GM21723 (cell line): ENCODE measurements around the gene PNMA8C.
"Not testable (repeated sequence)": the region's sequence is repeated elsewhere in the genome, so short reads cannot be mapped to it uniquely, and the experiment has no call there.

ENCODE experiments used
- ATAC-seq: cut with Tn5 transposase; IDR thresholded peaks from one replicate; pipeline ENCODE4 v1.9.1; 2021; ENCODE audit warnings: mild to moderate bottlenecking, moderate library complexity; ENCODE audit not compliant: unreplicated experiment

The PNMA8C gene

GRCh38 chr19:46411925-46412649, 16.6 kb downstream of the PNMA8C start:
- no peak for ATAC-seq

DNA sequence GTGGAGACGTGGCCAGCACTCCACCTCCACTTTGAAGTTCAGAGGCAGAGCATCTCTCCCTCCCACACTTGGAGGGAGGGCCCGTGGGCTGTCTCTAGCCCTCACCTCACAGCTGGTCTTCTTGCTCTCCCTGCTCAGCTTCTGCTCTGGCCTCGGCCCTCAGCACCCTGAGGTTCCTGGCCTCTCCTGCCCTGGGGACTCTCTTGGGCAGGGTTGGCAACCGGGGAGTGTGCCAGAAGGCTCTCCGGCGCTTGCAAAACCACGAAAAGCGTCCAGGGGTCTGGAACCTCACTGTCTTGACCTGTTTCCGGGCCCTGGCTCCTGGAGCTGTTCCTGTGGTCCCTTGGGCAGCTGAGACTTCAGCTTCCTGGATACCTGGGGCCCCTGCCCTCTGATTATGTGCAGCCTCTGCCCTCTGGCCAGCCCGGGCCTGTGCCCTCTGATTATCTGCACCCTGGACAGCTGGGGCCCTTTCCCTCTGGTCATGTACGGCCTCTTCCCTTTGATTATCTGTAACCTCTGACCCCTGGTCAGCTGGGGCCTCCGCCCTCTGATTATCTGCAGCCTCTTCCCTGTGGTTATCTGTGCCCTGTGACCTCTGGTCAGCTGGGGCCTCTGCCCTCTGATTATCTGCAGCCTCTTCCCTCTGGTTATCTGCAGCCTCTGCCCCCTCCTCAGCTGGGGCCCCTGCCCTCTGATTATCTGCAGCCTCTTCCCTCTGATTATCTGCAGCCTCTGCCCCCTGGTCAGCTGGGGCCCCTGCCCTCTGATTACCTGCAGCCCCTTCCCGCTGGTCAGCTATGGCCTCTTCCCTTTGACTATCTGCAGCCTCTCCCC, 17.4 kb downstream of the PNMA8C start:
- ATAC-seq = no peak

DNA sequence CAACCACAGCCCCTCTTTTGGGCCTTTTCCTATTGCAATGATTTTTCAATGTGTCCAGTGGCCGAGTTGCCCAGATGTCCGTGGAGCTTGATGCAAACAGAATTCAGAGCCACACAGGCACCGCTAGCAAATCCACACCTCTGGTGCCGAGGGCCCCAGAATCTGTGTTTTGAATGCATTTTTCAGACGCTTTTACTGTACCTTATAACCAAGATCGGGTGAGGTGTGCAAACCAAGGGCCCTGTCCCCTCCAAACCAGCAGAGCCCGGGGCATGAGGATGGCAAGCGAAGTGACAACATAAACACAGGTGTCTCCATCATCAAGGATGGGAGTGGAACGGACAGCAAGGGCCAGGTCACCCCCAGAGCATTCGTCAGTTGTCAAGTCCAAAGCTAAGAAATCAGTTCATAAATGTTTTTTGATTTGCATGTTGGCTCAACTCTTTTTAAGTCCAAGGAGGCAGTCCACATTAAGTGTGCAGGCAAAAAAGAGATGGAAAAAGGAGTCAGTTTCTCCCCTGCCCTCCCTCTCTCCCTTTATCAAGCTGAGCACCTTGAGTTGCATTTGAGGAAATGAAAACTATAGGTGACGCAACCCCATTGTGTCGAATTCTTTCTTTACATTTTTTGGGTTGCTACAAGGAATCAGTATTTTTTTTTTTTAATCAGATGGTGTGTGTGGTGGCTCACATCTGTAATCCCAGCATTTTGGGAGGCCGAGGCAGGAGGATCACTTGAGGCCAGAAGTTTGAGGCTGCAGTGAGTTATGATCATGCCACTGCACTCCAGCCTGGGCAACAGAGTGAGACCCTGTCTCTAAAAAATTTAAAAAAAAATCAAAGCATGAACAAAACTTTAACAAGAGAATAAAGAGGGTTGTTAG, 18.3 kb downstream of the PNMA8C start:
- ATAC-seq = no peak

DNA sequence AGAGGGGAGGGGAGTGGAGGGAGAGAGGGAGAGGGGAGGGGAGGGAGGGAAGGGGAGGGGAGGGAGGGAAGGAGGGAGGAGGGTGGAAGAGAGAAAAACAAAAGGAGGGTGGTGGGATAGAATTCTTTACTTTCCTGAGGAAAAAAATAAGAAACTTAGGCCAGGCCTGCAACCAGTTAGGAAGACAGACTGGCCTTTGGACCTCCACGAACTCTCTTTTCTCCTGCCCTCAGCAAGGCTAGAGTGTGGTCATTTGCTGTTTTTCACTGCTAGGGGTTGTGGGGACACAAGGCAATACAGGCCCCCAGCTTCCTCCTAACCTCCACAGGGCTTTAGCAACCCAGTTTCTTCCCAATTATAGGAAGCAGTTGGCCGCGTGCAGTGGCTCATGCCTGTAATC, 19.5 kb downstream of the PNMA8C start:
- ATAC-seq = no peak

DNA sequence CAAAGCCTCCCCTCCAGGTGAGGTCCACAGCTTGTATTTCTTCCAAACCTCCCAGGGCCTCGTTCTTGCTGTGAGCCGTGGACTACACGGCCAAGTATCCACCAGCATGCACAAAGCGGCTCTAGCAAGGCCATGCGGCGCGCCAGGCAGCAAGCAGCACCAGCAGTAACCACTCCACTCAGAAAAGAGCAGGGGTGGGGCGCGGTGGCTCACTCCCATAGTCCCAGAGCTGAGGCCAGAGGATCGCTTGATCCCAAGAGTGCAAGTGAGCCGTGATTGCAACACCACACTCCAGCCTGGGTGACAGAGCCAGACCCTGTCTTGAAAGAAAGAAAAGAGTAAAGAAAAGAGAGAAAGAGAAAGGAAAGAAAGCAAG, 20.1 kb downstream of the PNMA8C start:
- ATAC-seq = no peak

DNA sequence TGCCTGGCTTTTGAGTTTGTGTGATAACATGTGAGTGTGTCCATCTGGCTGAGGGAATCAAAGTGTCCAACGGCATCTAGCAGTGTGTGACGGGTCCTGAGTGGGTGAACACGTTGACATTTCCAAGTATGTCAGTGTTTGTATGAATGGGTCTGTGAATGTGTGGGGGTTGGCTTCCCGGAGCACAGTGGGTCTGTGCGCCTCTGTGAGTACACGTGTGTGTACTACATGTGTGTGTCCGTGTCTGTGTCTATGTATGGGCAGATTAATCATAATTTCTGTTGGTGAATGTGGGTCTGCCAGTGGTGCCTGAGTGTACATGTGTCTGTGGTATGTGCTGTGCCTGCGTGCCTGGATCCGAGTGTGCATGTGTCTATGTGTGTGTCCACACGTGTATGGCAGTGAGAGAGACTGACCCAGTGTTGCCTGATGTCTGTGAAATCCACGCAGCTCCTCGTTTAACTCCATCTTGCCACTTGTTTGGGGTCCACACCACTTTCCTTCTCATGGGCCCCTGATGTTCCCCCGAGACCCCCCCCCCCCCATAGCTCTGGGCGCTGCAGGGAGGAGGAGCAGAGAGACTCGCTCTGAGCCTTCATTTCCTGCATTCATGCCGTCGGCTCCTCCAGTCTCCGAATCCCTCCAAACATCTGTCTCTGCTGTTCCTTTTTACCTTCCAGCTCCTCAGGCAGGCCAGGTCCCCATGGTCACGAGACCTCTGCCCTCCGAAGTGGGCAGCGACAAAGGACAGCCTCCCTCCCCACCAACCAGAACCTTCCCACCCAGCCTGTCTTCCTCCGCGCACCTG, 20.7 kb downstream of the PNMA8C start:
- no peak for ATAC-seq

GRCh38 chr19:46406976-46407375, 21.8 kb downstream of the PNMA8C start:
- ATAC-seq = no peak

- no peak for ATAC-seq
These were observed 23.8 kb downstream of the PNMA8C start for GRCh38 chr19:46404753-46405468.

DNA sequence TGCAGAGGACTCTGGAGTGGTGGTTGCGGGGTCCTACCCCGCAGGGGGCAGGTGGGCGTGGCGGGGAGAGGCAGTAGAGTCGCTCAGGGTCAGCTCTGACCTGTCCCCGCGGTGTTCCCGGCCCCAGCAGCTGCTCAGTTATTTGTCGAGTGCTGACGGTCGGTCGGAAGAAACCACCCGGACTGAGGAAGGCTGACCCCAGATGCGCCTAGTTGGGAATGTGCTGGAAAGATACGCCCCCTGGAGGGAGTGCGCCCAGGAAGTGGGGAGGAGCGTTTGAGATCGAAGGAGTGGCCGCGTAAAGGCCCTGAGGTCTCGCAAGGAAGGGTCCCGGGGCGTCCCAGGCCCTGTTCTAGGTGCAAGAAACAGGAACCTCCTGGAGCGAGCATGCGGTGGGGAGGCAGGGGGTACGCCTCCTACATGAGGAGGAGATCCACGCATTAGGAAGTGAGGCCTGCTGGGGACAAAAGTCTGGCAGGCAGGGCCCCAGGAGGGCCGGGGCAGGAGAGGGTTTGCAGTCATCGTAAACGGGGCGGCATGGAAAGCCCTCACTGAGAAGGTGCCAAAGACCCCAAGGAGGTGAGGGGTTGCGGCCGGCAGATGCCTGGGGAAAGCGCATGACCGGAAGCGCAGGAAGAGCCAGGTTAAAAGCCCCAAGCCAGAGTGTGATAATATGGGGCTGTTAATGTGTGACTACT, 24.5 kb downstream of the PNMA8C start:
- ATAC-seq = no peak

DNA sequence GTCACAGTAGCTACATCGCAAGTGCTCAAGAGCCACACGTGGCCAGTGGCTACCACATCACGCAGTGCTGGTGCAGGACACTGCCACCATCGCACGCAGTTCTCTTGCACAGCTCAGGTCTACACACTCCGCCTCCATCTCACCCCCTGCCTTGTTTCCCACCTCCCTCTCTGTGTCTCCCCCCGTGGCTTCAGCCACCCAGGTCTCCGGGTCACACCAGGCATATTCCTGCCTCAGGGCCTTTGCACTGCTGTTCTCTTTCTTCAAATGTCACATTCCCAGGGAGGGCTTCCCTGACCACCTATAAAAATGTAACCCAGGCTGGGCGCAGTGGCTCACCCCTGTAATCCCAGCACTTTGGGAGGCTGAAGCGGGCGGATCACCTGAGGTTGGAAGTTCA, 26.0 kb downstream of the PNMA8C start:
- no peak for ATAC-seq

GRCh38 chr19:46397801-46398479, 30.8 kb downstream of the PNMA8C start:
- not testable (repeated sequence) for ATAC-seq

DNA sequence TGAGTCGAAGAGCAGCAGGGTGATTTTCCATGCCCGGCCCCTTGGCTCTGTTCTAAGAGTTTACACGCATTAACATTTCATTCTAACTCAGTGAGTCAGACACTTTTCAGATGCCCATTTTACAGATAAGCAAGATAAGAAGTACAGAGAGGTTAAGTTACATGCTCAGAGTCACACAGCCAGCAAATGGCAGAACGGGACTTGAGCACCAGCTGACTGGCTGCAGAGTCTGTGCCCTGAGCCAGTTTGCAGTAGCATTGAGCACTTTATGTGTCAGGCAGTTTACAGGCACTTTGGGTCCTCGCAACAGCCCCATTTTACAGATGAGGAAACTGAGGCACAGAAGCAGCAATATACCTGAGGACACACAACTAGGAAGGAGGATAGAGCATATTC, 34.3 kb downstream of the PNMA8C start:
- no peak for ATAC-seq

DNA sequence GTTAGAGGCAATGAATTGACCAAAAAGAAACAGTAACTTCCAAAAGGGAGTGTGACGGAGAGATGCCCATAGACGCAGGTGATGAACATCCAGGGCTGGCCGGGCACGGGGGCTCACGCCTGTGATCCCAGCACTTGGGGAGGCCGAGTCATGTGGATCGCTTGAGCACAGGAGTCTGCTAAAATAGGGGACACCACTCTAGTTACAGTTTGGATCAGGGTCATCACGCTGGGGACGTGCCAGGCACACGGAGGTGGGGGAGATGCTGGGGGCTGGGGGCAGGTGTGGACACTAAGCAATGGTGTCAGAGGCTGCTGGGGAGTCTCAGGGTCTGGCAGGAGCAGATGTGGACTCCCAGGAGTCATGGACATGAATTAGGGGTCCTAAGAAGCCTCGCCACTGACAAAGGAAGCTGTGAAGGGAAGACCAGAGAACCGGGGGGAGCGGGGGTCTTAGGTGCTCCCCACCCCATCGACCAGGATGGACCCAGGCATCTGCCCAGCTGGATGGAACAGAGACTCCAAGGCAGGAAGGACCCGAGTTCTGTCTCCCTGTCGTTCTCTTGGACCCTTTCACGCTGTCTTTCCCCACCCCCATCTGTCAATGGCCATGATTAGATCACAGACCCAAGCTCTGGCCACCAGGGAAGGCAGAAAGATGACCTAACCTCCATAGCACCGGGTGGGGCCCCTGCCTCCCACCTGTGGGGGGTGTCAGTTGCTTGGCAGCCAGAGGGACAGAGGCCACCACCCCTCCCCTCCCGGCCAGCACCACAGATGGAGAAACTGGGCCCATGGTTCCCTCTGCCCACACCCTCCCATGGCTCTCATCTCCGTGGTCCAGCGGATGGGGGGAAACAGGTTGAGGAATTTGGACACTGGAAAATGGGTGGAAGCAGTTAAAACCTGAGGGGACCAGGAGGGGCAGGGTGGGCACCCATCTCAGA, 35.0 kb downstream of the PNMA8C start:
- no peak for ATAC-seq

DNA sequence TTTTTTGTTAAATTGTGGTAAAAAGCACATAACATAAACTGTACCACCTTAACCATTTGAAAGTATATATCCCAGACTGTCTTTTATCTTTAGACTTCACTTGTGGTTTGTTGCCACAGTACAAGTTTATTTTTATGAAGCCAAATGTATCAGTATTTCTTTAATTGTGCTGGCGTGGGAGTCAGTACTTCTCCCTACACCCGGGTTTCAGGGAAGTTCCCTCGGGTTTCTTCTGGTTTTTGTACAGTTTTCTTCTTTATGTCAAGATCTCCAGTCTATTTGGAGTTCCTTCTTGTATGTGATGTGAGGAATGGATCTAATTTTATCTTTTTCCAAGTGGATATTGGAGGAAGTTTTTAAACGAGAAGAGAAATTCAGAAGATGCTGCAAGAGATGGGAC, 35.9 kb downstream of the PNMA8C start:
- ATAC-seq = no peak

GRCh38 chr19:46392252-46392801, 36.4 kb downstream of the PNMA8C start:
- ATAC-seq = no peak

DNA sequence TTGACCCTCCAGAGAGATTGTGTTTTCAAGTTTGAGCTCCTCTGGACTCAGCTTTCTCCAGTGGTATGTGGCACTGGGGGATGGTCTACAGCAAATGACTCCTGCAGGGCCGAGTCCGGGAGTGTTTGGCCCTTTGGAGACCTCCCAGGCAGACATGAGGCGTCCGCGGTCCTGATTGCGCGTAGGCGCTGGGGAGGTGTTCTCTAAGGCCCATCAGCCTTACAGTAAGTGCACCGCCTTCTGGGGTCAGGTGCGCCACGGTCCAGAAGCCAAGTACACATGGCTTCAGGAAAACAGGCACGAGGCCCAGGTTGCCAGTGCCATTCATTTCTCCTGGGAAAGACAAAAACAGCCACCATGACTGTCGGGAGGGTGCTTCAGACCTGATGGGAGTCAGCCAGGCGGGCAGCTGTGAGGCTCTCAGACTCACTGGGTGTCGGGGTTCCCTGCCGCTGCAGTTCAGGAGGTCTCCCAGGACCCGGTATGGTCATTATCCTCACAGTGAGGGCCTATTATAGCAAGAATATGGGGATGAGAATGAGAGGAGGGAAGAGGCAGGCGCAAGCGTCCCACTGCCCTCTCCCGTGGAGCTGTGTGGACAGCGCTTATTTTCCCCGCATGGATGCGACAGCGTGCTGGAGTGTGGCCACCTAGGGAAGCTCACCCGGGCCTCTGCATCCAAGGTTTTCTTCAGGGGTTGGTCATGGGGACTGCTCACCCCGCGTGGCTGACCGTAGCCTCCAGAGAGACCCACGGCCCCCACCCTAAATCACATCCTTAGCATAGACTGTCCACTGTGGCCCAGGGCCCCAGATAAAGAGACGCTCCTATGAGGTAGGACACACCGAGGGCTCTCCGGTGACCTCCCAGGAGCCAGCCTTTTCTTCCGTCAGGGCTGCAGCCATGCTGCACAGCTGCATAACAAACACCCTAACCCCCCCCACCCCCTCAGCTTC, 37.2 kb downstream of the PNMA8C start:
- ATAC-seq = no peak
